Left lung (tissue), 10 donors: ENCODE results near the gene LRRC3. TPM values are rescaled to one million over a fixed set of nuclear protein-coding genes. Genes with fewer than 3 reads are reported as not detected.

ENCODE experiments used
- ATAC-seq: fragments of 200-7000 bp; cut with Tn5 transposase; one replicate; pipeline ENCODE4 v1.9.1; 2020; ENCODE audit warnings: moderate library complexity
- DNase-seq, 4 donors: peaks; one replicate each; pipeline ENCODE4 v3.0.0-alpha.2; 2013 to 2020
- H3K27ac ChIP-seq, 2 donors: fragments of 200-600 bp; sonication (generic) in 1 of 2; one replicate each; pipeline versions ENCODE4 v1.5.0 to v1.8.0; 2020 to 2021
- H3K27me3 ChIP-seq, 2 donors: fragments of 200-600 bp; sonication (generic) in 1 of 2; one replicate each; pipeline versions ENCODE4 v1.5.0 to v1.8.0; 2020 to 2021
- H3K36me3 ChIP-seq, 2 donors: fragments of 200-600 bp; sonication (generic) in 1 of 2; one replicate each; pipeline versions ENCODE4 v1.5.0 to v1.8.0; 2020 to 2021
- H3K4me1 ChIP-seq, 2 donors: fragments of 200-600 bp; one replicate each; pipeline ENCODE4 v1.8.0; 2021
- H3K4me3 ChIP-seq, 2 donors: fragments of 200-600 bp; sonication (generic) in 1 of 2; one replicate each; pipeline versions ENCODE4 v1.5.0 to v1.8.0; 2020 to 2021; ENCODE audit warnings: mild to moderate bottlenecking in 1 of 2
- H3K9me3 ChIP-seq, 2 donors: fragments of 200-600 bp; sonication (generic) in 1 of 2; one replicate each; pipeline versions ENCODE4 v1.5.0 to v1.8.0; 2020 to 2021
- intact Hi-C, 2 donors: fragments of 100-400 bp; cut with DNase I; formaldehyde crosslinking; loops; one replicate each; pipeline versions ENCODE4 v1.11.2 to v1.14.2; 2022
- polyA plus RNA-seq, 6 donors: library from polyadenylated mRNA; unstranded; fragments of 120-200 nt; gene quantifications; one replicate each; pipeline ENCODE4 v1.2.1, GENCODE V29; 2013; ENCODE audit not compliant: insufficient read length in 6 of 6
- total RNA-seq, 2 donors: library from RNA; stranded (reverse); fragmentation: NEBNext Ultra II Directional; extraction: Animal tissue kit (Norgen Biotek cat#: 25700); gene quantifications; one replicate each; pipeline ENCODE4 v1.2.1, GENCODE V29; 2021
- TF ChIP-seq, protein P1 (sequence below), 2 donors: fragments of 200-600 bp; sonication (generic) in 1 of 2; IDR thresholded peaks; one replicate each; pipeline versions ENCODE4 v1.5.0 to v1.8.0; 2021; ENCODE audit warnings: antibody characterized with exemption in 2 of 2
- donor health status: DM: no; HTN: yes; CAD: no.
- donor health status: DM: no; HTN: no; CAD: no.

Gene LRRC3
- total and polyA plus RNA-seq, 8 donors, result 2.4 to 7.0 (median 6.0) TPM

DNA sequence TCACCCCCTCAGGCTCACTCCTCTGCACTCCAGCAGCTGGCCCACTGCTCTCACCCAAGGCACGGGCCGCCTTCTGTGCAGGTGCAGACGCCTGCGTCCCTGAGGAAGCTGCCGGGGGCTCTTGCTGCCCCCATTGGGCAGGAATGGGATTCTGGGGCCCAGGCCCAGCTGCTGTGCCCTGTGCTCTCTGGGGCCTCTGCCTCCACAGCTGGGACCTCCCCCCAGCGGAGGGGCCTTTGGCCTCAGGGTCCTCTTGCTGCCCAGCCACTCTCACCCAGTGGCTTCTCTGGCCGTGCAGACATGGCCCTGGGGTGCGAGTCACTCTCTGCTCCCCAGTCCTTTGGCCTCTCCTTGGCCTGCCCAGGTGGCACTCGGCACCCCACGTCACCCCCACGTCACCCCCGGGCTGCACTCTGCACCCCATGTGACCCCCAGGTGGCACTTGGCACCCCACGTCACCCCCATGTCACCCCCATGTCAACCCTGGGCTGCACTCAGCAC lies 19.1 kb upstream of the LRRC3 start:
- Histone ChIP-seq H3K27me3 (peaks cover 0 to 6% of the 10 kb centered on the region in 2 donors), H3K4me3 (no peak overlapping the region), H3K36me3 (peaks cover 0 to 72% of the 10 kb centered on the region in 2 donors), H3K4me1 (no peaks in the 10 kb centered on the region), H3K27ac (no peak overlapping the region), H3K9me3 (no peaks in the 10 kb centered on the region)
- ATAC-seq, result no peak
- intact Hi-C loops, result no loop called here
- TF ChIP-seq, protein P1, sequence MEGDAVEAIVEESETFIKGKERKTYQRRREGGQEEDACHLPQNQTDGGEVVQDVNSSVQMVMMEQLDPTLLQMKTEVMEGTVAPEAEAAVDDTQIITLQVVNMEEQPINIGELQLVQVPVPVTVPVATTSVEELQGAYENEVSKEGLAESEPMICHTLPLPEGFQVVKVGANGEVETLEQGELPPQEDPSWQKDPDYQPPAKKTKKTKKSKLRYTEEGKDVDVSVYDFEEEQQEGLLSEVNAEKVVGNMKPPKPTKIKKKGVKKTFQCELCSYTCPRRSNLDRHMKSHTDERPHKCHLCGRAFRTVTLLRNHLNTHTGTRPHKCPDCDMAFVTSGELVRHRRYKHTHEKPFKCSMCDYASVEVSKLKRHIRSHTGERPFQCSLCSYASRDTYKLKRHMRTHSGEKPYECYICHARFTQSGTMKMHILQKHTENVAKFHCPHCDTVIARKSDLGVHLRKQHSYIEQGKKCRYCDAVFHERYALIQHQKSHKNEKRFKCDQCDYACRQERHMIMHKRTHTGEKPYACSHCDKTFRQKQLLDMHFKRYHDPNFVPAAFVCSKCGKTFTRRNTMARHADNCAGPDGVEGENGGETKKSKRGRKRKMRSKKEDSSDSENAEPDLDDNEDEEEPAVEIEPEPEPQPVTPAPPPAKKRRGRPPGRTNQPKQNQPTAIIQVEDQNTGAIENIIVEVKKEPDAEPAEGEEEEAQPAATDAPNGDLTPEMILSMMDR (IDR thresholded peaks at IDR 0.05), result no peak
- DNase-seq, result peak in 1 of 4 donors; percentile 53

DNA sequence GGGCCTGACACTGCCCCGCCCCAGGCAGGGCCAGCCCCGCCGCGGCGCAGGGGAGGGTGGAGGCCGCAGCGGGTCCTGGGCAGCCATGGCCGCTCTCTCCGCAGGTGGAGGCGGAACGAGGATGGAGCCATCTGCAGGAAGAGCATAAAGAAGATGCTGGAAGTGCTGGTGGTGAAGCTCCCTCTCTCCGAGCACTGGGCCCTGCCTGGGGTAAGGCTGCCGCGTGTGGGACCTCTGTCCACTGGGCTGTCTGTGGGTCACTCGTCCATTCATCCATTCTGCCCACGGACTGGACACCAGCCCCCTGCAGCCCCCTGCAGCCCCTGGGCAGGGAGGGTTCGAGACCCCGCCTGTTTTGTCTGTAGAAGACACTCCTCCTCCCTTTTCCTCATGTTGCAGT lies 18.4 kb upstream of the LRRC3 start:
- TF ChIP-seq, protein P1 (IDR thresholded peaks at IDR 0.05), result no peak
- Histone ChIP-seq H3K4me3 (no peak overlapping the region), H3K4me1 (no peaks in the 10 kb centered on the region), H3K27ac (no peak overlapping the region), H3K36me3 (peaks cover 0 to 80% of the 10 kb centered on the region in 2 donors), H3K27me3 (peaks cover 0 to 6% of the 10 kb centered on the region in 2 donors), H3K9me3 (no peaks in the 10 kb centered on the region)
- ATAC-seq, result no peak
- DNase-seq, result peak in 1 of 4 donors; percentile 44
- intact Hi-C loops, result no loop called here

- ATAC-seq, result no peak
- Histone ChIP-seq H3K27ac (no peak overlapping the region), H3K9me3 (no peaks in the 10 kb centered on the region), H3K4me1 (no peaks in the 10 kb centered on the region), H3K4me3 (no peak overlapping the region), H3K27me3 (peaks cover 0 to 6% of the 10 kb centered on the region in 2 donors), H3K36me3 (peaks cover 0 to 84% of the 10 kb centered on the region in 2 donors)
- TF ChIP-seq, protein P1 (IDR thresholded peaks at IDR 0.05), result no peak
- intact Hi-C loops, result no loop called here
- DNase-seq, result no peak
These were observed 18.0 kb upstream of the LRRC3 start for GRCh38 chr21:44437371-44437695.

GRCh38 chr21:44437696-44438431 lies 17.4 kb upstream of the LRRC3 start:
- Histone ChIP-seq H3K9me3 (no peaks in the 10 kb centered on the region), H3K4me1 (no peaks in the 10 kb centered on the region), H3K4me3 (no peak overlapping the region), H3K27ac (no peak overlapping the region), H3K27me3 (peaks cover 0 to 9% of the 10 kb centered on the region in 2 donors), H3K36me3 (peaks cover 0 to 86% of the 10 kb centered on the region in 2 donors)
- intact Hi-C loops, result no loop called here
- ATAC-seq (no peak), DNase-seq (peak in 1 of 4 donors; percentile 62)
- TF ChIP-seq, protein P1 (IDR thresholded peaks at IDR 0.05), result no peak

DNA sequence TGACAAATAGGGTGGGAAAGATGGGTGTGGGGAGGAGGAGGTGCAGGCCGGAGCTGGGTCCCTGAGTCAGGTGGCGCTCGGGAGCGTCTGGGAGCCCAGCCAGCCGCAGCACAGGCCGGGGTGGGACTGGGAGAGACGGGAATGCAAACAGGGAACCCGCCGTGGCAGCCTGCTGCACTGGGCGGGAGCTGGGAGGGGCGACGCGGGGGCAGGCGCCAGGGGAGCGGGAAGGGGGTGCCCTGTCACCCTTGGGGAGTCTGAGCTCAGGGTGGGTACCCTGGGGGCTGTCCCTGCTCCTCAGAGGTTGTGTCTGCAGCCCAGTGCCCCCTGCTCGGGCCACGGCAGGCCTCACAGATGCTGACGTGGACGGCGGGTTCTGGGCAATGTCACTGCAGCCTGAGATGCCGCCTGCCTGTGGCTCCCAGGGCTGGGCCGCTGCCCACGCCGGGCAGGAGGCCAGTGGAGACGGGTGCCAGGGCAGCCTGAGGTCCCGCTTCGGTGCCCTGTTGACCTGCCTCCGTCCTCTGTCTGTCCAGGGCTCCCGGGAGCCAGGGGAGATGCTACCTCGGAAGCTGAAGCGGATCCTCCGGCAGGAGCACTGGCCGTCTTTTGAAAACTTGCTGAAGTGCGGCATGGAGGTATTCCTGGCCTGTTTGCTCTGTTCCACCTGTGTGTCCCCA lies 16.6 kb upstream of the LRRC3 start:
- Histone ChIP-seq H3K27me3 (peaks cover 0 to 14% of the 10 kb centered on the region in 2 donors), H3K9me3 (no peaks in the 10 kb centered on the region), H3K27ac (no peak overlapping the region), H3K36me3 (peaks cover 0 to 83% of the 10 kb centered on the region in 2 donors), H3K4me3 (no peak overlapping the region), H3K4me1 (no peaks in the 10 kb centered on the region)
- intact Hi-C loops, result no loop called here
- ATAC-seq (peak; percentile 87), DNase-seq (peak in 1 of 4 donors; percentile 73)
- TF ChIP-seq, protein P1 (IDR thresholded peaks at IDR 0.05), result no peak
